ENCODE results near the gene L3MBTL4. TPM values are rescaled to one million over a fixed set of nuclear protein-coding genes. Genes with fewer than 3 reads are reported as not detected.
A peak's percentile ranks its signal among the peaks of the same experiment; 100 is the strongest.
"Not testable (repeated sequence)": the region's sequence is repeated elsewhere in the genome, so short reads cannot be mapped to it uniquely, and the experiment has no call there.

L3MBTL4 gene
- total and polyA plus RNA-seq, 8 donors, result 2.5 to 15.1 (median 6.4) TPM

- TF ChIP-seq, protein P1, sequence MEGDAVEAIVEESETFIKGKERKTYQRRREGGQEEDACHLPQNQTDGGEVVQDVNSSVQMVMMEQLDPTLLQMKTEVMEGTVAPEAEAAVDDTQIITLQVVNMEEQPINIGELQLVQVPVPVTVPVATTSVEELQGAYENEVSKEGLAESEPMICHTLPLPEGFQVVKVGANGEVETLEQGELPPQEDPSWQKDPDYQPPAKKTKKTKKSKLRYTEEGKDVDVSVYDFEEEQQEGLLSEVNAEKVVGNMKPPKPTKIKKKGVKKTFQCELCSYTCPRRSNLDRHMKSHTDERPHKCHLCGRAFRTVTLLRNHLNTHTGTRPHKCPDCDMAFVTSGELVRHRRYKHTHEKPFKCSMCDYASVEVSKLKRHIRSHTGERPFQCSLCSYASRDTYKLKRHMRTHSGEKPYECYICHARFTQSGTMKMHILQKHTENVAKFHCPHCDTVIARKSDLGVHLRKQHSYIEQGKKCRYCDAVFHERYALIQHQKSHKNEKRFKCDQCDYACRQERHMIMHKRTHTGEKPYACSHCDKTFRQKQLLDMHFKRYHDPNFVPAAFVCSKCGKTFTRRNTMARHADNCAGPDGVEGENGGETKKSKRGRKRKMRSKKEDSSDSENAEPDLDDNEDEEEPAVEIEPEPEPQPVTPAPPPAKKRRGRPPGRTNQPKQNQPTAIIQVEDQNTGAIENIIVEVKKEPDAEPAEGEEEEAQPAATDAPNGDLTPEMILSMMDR (IDR thresholded peaks at IDR 0.05), result no peak
- FAIRE-seq (no peak), ATAC-seq (peak; percentile 19 to 35 (median 26)), DNase-seq (peak in 2 of 6 donors; percentile 9 to 20)
- Histone ChIP-seq H3K9me3 (no peaks in the 10 kb centered on the region), H3K4me1 (no peaks in the 10 kb centered on the region), H3K36me3 (no peaks in the 10 kb centered on the region), H3K27me3 (no peaks in the 10 kb centered on the region), H3K4me3 (peak overlapping the region; percentile 85 to 91 (median 88)), H3K27ac (peak overlapping the region; percentile 76 to 95 (median 93))
- 12 to 13% methylated on average over 25 of the region's 25 CpGs for WGBS, 2 donors
- intact Hi-C loops (cut with DNase I), result no loop called here
Measured at GRCh38 chr18:6413579-6414117, 1.1 kb downstream of the L3MBTL4 start.

DNA sequence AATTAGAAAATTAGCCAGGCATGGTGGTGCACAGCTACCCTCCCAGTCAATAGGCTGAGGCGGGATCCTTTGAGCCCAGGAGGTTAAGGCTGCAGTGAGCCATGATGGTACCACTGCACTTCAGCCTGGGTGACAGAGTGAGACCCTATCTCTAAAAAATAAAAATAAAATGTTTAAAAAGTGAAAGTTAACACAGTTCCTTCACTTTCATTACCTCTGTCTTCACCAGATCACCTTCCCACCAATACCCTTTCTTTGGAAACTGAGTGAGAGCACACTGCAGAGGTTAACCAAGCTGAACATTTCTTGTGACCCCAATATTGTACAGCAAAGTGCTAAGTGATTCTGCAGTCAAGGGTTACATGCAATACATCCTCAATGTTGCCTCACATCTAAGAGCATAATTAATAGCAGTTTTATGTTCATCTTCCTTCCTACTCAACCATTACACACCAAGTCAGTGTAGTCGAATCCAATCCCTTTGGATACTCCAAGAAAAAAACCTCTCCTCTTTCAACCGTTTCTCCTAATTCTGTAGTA, 1.7 kb downstream of the L3MBTL4 start:
- no peaks in the 10 kb centered on the region for H3K27me3 ChIP-seq
- DNase-seq (no peak), ATAC-seq (no peak), FAIRE-seq (no peak)
- H3K4me1 ChIP-seq, result no peaks in the 10 kb centered on the region
- H3K4me3 ChIP-seq, result no peak overlapping the region
- TF ChIP-seq, protein P1 (IDR thresholded peaks at IDR 0.05), result no peak
- no peaks in the 10 kb centered on the region for H3K9me3 ChIP-seq
- WGBS, 2 donors, result 81 to 84% methylated on average over 3 of the region's 3 CpGs
- H3K27ac ChIP-seq, result no peak overlapping the region
- no peaks in the 10 kb centered on the region for H3K36me3 ChIP-seq
- intact Hi-C loops (cut with DNase I), result no loop called here

DNA sequence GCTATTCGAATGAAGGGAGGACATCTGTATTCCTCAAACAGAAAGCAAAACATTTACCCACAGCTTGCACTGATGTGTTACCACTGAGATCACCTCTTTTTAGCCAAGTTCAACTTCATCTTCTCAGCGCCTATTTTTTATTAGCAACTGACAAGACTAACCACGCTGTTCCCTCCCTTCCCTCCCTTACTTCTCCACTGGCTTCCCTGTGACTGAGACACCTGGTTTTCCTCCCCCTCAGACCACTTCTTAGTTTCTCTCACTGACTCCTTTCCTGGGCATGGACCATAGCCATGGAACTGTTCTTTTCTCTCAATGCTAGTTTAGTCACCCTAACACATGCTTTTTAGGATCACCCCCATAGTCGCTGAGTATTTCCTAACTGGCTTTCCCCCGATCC, 3.3 kb downstream of the L3MBTL4 start:
- H3K27ac ChIP-seq, result no peak overlapping the region
- WGBS, 2 donors, result 73 to 82% methylated on average over 5 of the region's 5 CpGs
- H3K9me3 ChIP-seq, result no peaks in the 10 kb centered on the region
- ATAC-seq, result no peak
- H3K4me3 ChIP-seq, result no peak overlapping the region
- no peaks in the 10 kb centered on the region for H3K36me3 ChIP-seq
- no peak for FAIRE-seq
- TF ChIP-seq, protein P1 (IDR thresholded peaks at IDR 0.05), result no peak
- no peaks in the 10 kb centered on the region for H3K4me1 ChIP-seq
- no peaks in the 10 kb centered on the region for H3K27me3 ChIP-seq
- intact Hi-C loops (cut with DNase I), result no loop called here
- no peak for DNase-seq

DNA sequence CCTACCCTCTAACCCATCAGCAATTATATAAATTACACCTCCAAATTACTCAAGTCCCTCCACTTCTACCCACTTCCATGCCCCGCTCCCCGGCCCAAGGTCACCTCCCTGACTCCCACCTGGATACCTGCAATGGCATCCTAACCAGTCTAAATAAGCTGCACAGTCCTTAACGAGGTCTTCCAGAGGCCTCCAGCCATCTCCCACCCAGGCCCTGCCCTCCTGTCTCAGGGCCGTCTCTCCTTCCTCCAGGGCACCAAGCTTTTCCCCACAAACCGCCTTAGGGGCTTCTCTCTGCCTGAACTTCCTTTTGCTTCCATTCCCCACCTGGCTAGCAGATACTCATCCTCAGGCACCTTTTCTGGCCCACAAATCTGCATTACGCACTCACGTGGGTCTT, 4.8 kb downstream of the L3MBTL4 start:
- DNase-seq (no peak), FAIRE-seq (no peak), ATAC-seq (no peak)
- TF ChIP-seq, protein P1 (IDR thresholded peaks at IDR 0.05), result no peak
- no peak overlapping the region for H3K4me3 ChIP-seq
- no peak overlapping the region for H3K27ac ChIP-seq
- WGBS, 2 donors, result 89 to 90% methylated on average over 7 of the region's 7 CpGs
- no peaks in the 10 kb centered on the region for H3K27me3 ChIP-seq
- intact Hi-C loops (cut with DNase I), result no loop called here
- no peaks in the 10 kb centered on the region for H3K36me3 ChIP-seq
- H3K4me1 ChIP-seq, result no peaks in the 10 kb centered on the region
- no peaks in the 10 kb centered on the region for H3K9me3 ChIP-seq

GRCh38 chr18:6408543-6408942, 6.2 kb downstream of the L3MBTL4 start:
- ATAC-seq, result not testable (repeated sequence)
- 94% methylated on average over 8 of the region's 8 CpGs for WGBS, 2 donors

More at GRCh38 chr18:6408543-6408942, 6.2 kb downstream of the L3MBTL4 start:
- FAIRE-seq; H3K36me3 ChIP-seq; DNase-seq; H3K4me3 ChIP-seq; H3K27ac ChIP-seq; H3K4me1 ChIP-seq; intact Hi-C loops (cut with DNase I); H3K9me3 ChIP-seq; H3K27me3 ChIP-seq: not testable (repeated sequence)
